EL (cell line): ENCODE results near the gene CXCR3.
"Not testable (repeated sequence)": the region's sequence is repeated elsewhere in the genome, so short reads cannot be mapped to it uniquely, and the experiment has no call there.

Source experiments
- DNase-seq: peaks from one replicate; pipeline ENCODE4 v3.0.0-alpha.2; 2016

The CXCR3 gene

DNA sequence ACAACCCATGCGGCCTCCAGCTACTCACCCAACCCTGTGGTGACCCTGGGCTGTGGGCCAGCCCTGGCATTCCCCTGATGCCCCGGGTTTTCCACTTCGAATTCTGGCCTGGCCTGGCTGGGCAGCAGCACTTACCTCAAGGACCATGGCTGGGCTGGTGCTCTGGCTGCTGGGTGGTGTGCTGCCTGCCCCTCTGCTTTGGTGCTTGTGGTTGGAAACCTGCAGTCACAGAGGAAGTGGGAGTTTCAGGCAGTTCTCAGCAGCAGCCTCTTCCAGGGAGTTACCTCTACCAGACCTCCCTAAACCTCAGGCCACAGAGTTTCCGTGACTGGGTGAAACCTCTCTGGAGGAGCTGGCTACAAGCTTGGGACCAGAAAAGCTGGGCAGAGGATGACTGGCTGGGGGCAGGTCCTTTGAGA, at the start of gene CXCR3:
CXCR3 (minus strand) TSS at position 209 of the 419 bp plus-strand sequence; CDS start at position 147, 62 bp downstream.
- DNase-seq, result no peak

DNA sequence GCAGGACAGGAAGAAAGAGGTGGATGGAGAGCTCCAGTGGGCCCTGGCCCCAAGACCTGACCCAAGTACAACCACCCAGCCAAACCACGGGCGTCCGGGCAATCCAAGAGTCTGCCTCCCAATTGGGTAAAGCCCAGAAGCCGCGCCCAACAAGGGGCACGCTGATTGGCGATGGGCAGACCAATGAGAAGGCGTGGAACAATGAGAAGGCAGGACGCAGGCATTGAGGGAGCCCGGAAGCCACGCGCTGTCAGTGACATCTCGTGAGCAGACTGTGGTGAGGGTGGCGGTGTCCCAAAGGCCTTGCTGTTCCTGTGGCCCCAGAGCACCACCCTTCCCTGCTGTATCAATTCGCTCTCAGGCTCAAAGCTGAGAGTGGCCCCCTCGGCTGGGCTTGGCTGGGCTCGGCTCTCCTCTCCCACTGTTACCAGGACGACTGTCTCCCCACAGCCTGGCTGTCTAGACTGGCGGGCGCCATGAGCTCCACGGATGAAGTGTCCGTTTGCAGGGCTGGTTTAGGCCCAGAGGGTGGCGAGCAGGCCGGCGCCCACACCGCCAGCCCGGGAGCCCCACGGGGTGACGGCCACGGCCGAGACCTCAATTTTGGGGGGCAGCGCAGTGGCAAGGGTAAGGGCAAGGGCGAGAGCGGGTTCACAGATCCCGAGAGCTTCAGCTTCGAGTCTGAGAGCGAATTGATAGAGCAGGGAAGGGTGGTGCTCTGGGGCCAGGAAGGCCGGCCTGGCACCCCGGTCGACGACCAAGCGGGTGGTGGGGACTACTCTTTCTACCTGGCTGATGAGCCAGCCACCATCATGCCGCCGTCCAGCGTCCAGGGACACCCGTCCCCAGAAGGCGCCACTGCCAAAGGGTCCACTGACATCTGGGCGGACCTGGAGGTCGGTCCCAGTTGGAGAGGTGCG, 49.3 kb upstream of the CXCR3 start, which contains the start of gene LOC101059915:
LOC101059915 (plus strand) TSS at position 219 of the 920 bp plus-strand sequence.
- no peak for DNase-seq

DNA sequence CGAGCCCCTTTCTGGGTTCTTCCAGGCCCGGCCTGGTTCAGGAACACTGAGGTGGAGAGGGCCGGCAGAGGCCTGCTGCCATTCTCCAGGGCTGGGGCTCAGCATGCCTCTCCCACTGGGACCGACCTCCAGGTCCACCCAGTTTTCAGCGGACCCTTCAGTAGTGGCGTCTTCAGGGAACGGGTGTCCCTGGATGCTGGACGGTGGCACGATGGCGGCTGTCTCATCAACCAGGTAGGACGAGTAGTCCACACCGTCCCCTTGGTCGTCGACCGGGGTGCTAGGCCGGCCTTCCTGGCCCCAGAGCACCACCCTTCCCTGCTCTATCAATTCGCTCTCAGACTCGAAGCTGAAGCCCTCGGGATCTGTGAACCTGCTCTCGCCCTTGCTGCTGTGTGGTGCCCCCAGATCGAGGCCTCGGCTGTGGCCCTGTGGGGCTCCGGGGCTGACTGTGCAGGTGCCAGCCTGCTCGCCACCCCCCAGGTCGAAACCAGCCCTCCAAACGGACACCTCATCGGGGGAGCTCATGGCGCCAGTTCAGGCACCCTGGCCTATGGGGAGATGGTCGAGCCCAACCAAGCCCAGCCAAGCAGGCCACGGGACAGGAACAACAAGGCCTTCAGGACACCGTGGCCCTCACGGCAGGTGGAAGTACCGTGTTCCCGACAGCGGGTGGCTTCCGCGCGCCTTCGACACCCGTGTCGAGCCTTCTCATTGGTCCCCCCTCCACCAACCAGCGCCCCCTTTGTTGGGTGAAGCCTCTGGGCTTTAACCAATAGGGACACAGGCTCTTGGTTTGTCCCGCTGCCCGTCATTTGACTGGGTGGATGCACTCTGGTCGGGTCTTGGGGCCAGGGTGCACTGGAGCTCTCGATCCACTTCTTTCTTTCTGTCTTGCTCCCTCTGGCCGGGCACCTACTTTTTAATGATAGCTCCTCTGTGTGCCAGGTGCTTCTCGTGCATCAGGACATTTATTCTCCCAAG, 48.2 kb upstream of the CXCR3 start:
- DNase-seq, result no peak

DNA sequence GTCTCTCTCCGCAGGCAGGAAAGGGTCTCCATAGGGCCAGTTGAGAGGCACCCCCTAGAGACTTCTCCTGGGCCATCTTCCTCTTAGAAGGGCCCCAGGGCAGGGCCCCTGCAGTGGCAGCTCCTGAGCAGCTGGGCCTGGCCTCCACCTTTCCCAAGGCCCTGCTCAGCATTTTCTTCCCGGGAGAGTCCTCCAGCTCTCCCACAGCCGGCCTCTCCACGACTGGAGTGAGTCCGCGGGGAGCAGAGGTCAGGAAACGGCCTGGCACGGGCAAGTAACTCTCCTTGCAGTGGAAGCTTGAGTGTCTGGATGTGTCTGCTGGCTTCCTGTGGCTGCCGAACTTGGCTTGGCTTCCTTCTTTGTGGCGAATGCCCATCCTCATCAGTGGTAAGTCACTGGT, 47.4 kb upstream of the CXCR3 start:
- DNase-seq, result no peak

DNA sequence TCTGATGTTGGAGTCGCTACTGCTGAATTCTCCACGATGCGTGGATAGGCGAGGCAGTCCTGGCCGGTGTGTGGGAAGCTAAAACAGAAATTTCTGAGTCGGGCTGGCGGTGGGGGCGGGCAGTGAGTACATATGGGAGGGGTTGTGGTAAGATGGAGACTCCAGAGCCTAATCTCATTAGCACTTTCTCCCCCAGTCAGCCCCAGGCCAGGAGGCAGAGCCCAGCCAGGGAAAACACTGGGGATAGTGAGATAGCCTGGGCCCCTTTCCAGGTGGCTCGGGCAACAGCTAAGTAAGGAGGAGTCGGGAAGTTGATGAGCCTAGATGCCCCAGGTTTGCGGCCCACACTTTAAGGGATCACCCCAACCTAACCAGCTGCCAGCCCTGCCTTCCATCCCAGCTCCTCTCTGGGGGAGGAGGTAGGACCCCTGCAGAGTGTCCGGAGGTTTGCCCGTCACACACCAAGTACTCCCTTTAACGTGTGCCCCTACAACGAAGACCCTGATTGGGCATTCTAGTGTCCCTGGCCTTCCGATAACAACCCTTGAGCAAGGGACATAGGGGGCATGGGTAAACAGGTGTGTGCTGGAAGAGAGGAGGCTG, 46.7 kb upstream of the CXCR3 start:
- DNase-seq, result no peak

DNA sequence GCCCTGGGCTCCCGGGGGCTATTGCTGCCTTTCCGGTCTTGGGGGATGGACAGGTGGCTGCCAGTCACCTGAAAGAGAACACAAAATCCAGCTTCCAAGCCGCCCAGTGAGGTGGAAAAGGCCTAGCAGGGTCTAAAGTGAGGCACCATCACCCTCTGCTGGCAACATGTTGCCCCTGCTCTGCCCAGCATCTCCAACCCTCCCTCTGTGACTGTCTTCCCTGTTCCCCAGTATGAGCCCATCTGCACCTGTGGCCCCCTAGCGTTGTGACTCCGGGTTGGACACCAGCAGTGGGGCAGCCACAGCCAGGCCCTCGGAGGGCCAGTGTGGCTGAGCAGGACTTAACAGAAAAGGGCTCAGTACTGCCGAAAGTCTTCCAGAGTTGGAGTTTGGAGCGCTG, 45.9 kb upstream of the CXCR3 start:
- DNase-seq, result peak; percentile 23

DNA sequence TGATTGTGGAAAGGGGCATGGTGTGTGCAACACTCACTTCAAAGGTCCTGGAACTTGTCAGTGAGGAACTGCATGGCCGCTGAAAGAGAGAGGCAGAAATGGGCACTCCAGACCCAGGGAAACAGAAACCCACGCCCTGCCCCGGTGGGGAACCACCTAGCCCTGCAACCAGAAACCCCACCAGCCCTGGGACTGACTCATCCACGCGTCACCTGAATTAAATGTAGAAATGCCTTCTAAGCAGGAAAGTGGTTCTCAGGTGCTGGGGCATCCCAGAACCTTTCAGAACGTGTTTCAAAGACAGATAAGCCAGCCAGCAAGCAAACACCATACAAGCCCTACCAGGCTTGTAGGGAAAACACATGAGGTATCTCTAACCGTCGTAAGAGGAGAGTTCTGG, 44.9 kb upstream of the CXCR3 start:
- DNase-seq, result not testable (repeated sequence)

DNA sequence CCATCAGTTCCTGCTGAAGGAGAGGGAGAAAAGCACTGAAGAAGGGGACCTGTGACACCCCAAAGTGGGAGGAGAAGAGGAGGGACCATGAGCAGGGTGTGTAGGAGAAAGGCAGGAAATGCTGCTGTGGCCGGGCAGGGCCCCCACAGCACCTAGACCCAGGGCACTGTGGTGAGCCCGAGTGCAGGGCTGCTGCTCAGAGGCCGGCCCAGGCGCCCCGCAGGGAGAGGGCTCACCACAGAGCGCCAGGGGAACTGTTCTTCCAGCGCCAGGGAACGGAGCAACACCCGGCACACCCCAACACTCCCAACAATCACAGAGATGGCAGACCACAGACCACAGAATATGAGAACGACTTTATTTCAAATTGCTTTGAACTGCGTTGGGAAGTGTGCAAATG, 44.3 kb upstream of the CXCR3 start:
- not testable (repeated sequence) for DNase-seq

DNA sequence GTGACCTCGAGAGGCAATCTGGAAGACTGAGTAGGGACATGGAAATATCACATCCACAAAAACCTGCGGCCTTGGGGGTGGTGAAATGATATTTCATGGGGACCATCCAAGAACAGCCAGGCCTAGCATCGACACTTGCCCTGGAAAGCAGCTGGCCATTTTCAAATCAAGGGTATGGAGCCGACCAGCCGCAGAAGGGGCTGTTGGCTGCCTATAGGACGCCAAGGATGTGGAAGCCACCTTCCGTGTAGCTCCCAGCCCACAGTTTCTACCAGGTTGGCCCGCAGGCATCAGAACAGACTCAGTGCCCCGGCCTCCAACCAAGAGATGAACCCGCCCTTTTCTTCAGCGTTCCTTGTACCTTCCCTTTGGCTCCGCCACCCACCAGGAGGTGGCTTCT, 43.6 kb upstream of the CXCR3 start:
- DNase-seq, result no peak

DNA sequence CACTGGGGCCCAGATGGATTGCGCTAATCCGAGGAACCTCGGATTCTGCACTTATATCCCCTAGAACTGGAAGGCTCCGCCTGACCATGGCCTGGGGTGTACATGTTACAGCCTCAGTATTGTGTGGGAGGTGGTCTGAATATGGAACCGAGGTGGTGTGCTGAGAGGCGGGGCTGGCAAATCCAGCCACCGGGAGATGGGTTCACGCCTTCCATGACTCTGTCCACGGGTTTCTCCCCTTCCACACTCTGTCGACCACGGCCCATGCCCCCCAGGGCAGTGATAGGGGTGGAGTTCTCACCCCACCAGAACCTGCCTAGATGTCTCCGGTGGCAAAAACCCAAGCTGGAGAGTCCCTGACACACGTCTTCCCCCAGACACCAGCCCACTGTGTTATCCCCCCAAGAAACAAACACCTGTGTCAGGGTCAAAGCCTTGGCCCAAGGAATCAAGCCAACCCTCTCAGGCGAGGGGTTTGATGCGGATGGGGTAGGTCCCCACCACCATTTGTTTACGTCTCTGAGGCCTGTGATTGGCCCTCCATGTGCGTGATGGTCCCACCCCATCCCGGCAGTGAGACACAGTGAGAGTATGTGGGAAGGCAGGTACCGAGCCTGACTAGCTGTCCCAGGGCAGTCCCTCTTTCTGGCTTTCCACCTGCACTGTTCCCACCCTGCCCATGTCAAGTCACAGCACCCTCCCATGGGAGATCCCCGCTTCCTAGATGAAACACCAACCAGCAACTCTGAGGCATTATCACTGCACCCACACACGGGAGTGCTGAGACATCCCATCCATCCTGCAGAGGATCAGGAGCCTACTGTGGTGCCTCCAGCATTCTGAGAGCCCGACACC, 42.5 kb upstream of the CXCR3 start:
- no peak for DNase-seq

DNA sequence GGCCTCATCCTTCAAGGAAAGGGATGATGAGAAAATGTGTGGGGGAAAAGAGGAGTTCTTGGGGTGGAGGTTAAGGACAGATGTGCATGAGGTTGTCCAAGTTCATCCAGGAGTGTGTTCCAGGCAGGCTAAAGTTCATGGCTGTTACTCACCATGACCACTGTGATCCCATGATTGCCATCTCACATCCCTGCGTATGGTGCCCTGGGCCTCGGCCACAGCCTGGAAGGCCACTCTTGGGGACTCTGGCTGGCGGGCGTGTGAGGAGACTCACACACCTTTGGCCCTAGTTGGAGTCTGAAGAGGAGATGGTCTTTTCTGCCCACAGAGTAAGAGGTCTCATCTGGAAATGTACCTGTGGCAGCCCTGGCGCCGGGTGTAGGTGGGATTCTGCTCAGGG, 41.6 kb upstream of the CXCR3 start:
- DNase-seq, result no peak

DNA sequence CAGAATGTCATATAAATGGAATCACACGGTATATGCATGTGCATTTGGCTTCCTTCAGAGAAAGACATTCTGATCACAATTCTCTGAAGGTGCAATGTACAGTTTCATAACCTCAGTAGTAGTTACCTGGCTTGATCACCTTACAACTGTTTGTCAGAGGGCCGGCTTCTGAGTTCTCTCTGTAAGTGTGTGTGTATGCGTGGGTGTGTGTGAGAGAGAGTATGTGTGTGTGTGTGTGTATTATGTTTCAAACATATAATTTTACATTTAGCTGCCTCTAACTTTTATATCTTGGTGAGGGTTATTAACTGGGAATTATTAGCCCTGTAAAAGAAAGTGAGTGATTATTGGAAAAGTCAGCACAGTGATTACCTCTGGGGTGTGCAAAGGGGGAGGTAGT, 41.0 kb upstream of the CXCR3 start:
- no peak for DNase-seq

DNA sequence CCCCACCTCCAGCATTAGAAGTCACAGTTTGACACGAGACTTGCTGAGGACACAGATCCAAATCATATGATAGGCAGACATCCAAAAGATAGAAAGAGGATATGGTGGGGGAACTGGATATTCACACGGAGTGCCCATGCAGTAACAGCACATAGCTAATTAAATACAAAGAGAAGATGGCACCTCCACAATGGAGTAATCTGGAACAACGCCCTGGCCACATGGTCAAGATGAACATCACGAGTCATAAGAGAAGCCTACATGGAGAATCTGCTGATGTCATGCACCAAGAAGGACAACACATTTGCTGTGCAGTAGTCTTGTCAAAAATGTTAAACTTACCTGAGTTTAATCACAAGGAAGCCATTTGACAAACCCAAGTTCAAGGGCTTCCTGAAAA, 39.0 kb upstream of the CXCR3 start:
- DNase-seq, result no peak

DNA sequence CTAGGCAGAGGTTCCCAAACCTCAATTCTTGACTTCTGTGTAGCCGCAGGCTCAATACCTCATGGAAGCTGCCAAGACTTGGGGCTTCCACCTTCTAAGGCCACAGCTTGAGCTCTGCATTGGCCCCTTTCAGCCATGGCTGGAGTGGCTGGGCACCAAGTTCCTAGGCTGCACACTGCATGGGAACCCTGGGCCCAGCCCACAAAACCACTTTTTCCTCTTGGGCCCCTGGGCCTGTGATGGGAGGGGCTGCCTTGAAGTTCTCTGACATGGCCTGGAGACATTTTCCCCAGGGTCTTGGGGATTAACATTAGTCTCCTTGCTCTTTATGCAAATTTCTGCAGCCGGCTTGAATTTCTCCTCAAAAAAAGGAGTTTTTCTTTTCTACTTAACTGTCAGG, 35.0 kb upstream of the CXCR3 start:
- no peak for DNase-seq

DNA sequence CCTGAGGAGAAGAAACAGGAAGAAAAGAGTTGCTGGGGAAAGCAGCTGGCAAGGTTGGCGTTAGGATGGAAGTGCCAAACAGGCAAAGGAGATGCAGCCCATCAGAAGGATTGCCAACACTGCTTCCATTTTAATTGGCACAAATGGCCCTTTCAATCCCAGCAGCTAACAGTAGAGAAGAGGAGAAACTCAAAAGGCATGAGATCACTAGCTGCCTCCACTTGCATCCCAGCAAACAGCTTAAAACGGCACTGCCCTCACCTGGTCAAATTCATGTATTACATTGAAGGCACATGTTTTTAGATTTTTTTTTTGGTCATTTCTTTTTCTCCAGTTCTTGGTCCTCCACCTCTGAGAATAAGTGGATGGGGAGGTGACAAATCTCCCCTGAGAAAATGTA, 34.1 kb upstream of the CXCR3 start:
- peak; percentile 49 for DNase-seq

DNA sequence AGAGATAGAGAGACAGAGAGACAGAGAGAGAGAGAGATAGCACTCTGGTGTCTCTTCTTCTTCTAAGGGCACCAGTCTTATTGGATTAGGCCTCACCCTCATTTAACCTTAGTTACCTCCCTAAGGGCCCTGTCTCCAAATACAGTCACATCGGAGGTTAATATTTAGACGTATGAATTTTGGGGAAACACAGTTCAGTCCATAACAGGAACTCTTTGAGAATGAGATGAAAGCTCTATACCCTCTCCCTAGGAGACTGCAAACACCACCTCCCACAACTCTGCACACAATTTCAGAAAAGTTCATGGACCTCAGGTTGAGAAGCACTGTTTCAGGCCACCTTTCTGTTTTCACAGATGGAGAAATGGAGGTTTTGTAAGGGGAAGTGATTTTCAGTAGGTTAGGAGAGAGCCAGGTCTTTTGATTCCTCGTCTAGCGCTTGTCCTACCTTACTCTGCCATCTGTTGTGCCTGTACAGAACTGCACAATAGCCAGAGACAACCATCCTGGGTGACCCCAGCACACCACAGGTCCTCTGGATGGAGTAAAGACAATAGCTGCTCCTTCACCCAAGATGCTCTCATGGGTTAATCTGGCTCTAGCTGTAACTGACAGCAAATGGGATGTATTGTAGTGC, 32.1 kb upstream of the CXCR3 start:
- no peak for DNase-seq

DNA sequence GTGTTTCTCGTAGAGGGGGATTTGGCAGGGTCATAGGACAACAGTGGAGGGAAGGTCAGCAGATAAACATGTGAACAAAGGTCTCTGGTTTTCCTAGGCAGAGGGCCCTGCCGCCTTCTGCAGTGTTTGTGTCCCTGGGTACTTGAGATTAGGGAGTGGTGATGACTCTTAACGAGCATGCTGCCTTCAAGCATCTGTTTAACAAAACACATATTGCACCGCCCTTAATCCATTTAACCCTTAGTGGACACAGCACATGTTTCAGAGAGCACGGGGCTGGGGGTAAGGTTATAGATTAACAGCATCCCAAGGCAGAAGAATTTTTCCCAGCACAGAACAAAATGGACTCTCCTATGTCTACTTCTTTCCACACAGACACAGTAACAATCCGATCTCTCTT, 26.1 kb upstream of the CXCR3 start:
- DNase-seq, result not testable (repeated sequence)

DNA sequence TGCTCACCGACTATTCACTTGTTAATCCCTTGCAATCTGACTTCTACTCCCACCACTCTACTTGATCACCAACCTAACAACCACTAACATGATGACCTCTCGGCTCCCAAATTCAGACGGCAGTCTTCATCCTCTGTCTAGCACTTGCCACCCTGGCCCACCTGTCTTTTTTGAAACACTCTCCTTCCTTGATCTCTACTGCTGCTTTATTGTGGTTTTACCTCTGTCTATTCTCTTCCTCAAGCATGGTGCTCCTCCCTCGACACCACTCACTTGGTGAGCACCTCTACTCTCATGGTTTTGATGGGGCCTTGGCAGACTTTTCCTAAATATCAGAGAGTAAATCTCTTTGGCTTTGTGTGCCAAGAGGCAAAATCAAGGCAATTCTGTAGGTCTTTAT, 21.7 kb upstream of the CXCR3 start:
- DNase-seq, result no peak

DNA sequence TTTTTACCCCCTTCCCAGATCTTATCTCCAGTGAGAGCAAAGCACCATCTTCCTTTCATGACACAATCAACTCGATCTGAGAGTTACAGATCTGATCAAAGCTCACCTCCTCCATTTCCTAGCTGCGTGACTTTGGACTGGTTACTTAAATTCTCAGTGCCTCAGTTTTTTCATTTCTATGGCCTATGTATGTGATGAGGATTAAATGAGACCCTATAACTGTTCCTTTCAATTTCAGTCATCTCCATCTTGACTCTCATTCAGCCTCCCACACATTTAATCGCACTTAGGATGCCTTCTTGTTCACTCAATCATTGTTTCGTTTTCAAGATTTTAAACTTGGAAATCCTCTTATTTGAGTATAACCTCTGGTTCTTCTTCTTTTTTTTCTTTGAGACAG, 20.1 kb upstream of the CXCR3 start:
- no peak for DNase-seq

DNA sequence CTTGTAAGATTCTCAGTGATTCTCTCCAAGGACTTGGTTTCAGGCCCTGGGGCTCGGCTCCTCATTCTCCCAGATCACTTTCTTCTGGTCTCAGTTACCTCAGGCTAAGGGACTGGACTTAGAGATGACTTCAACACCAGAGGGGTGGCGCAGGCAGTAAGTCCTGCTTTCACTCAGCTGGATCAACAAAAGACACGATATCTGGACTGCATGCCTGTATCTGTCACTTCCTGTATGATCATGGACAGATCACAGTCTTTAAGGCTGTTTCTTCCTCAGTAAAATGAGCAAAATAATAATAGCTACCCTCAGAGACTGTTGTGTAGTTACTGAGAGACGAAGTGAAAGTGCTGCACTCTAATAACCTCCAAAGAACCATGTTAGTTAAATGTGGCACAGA, 19.5 kb upstream of the CXCR3 start:
- DNase-seq, result peak; percentile 53

DNA sequence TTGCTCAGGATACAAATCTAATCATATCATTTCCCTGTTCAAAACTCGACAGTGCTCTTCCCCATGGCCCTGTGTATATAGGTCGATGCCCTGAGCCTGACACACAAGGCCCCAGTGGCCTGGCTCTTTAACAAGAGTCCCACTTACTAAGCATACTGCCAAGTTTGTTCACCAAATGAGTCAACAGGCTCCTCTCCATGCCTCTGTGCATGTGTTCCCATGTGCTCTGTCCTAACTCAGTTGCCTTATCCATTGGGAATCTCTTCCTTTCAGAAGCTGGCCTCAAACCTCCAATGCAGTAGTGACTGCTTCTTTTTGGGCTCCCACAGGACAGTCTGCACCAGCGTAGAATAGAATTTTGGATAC, 18.9 kb upstream of the CXCR3 start:
- peak; percentile 25 for DNase-seq
